IMR-90 (cell line): ENCODE data around the gene KCNK7. TPM values are rescaled to one million over a fixed set of nuclear protein-coding genes. Genes with fewer than 3 reads are reported as not detected.

Experiments
- ATAC-seq: fragments of 200-7000 bp; cut with Tn5 transposase; 2 replicates; pipeline ENCODE4 v1.9.1; 2020; ENCODE audit warnings: low read depth, mild to moderate bottlenecking, moderate library complexity
- BruUV-seq: library from RNA; stranded (reverse); fragments of 400-500 nt; replicated peaks from 2 replicates; lab custom pipeline; 2021; lab: Mats Ljungman, UMichigan
- CTCF ChIA-PET: fragments of 300-600 bp; formaldehyde crosslinking; extraction: SDS; loops from one replicate; lab custom pipeline; 2021; ENCODE audit warnings: antibody characterized with exemption; lab: Yijun Ruan, JAX
- POLR2A ChIA-PET: fragments of 300-600 bp; sonication (Branson Sonifier 250); formaldehyde crosslinking; loops from one replicate; lab custom pipeline; 2022; ENCODE audit warnings: antibody characterized with exemption; ENCODE audit not compliant: unreplicated experiment; lab: Charles Lee
- DNase-seq: peaks from one replicate; pipeline ENCODE4 v3.0.0; 2013
- H2AFZ ChIP-seq: replicated peaks from 2 replicates; pipeline ENCODE3; 2013; ENCODE audit warnings: low read length, mild to moderate bottlenecking; ENCODE audit not compliant: poor library complexity
- H2AK5ac ChIP-seq: 2 replicates; pipeline ENCODE4 v1.6.1; 2013; ENCODE audit warnings: low read depth, low read length, inconsistent platforms
- H2AK9ac ChIP-seq: replicated peaks from 2 replicates; pipeline ENCODE3; 2013; ENCODE audit warnings: mild to moderate bottlenecking, low read depth, low read length, moderate library complexity; ENCODE audit not compliant: poor library complexity
- H2BK120ac ChIP-seq: 2 replicates; pipeline ENCODE4 v1.6.1; 2013; ENCODE audit warnings: low read depth, low read length, inconsistent platforms
- H2BK15ac ChIP-seq: 3 replicates; pipeline ENCODE4 v1.6.1; 2013; ENCODE audit warnings: low read depth, low read length, inconsistent platforms
- H2BK20ac ChIP-seq: 2 replicates; pipeline ENCODE4 v1.6.1; 2013; ENCODE audit warnings: low read depth, mild to moderate bottlenecking, inconsistent platforms, low read length, moderate library complexity
- H2BK5ac ChIP-seq: 2 replicates; pipeline ENCODE4 v1.6.1; 2013; ENCODE audit warnings: mild to moderate bottlenecking, low read depth, low read length, inconsistent platforms; ENCODE audit not compliant: poor library complexity, severe bottlenecking
- H3K14ac ChIP-seq: replicated peaks from 2 replicates; pipeline ENCODE4 v1.6.1; 2013; ENCODE audit warnings: low read depth, low read length, inconsistent platforms
- H3K18ac ChIP-seq: 2 replicates; pipeline ENCODE4 v1.6.1; 2013; ENCODE audit warnings: low read depth, low read length, control low read depth
- H3K23ac ChIP-seq: 2 replicates; pipeline ENCODE4 v1.6.1; 2013; ENCODE audit warnings: low read depth, low read length, inconsistent platforms
- H3K27ac ChIP-seq: 2 replicates; pipeline ENCODE4 v1.5.1; 2013; ENCODE audit warnings: mild to moderate bottlenecking, control low read depth, low read length; ENCODE audit not compliant: insufficient read depth
- H3K27me3 ChIP-seq: 2 replicates; pipeline ENCODE4 v1.6.1; 2013; ENCODE audit warnings: low read length; ENCODE audit not compliant: control insufficient read depth, insufficient read depth
- H3K36me3 ChIP-seq: 2 replicates; pipeline ENCODE4 v1.6.1; 2013; ENCODE audit warnings: low read length, mixed read lengths; ENCODE audit not compliant: control insufficient read depth, insufficient read depth
- H3K4ac ChIP-seq: 2 replicates; pipeline ENCODE4 v1.6.1; 2013; ENCODE audit warnings: low read depth, low read length, inconsistent platforms
- H3K4me1 ChIP-seq: 2 replicates; pipeline ENCODE4 v1.6.1; 2013; ENCODE audit warnings: low read length, mixed read lengths; ENCODE audit not compliant: control insufficient read depth, insufficient read depth
- H3K4me2 ChIP-seq: 2 replicates; pipeline ENCODE4 v1.6.1; 2013; ENCODE audit warnings: low read depth, mild to moderate bottlenecking, control low read depth, low read length, moderate library complexity
- H3K4me3 ChIP-seq: 2 replicates; pipeline ENCODE4 v1.5.1; 2013; ENCODE audit warnings: low read depth, mild to moderate bottlenecking, control low read depth, low read length, moderate library complexity; ENCODE audit not compliant: insufficient read depth
- H3K56ac ChIP-seq: 2 replicates; pipeline ENCODE4 v1.6.1; 2013; ENCODE audit warnings: low read length, inconsistent platforms; ENCODE audit not compliant: insufficient read depth; ENCODE audit errors: extremely low read depth
- H3K79me1 ChIP-seq, 2 experiments: 2 replicates each; pipeline ENCODE4 v1.6.1; 2013; ENCODE audit warnings: low read length in 2 of 2, inconsistent platforms in 1 of 2, low read depth in 1 of 2
- H3K9ac ChIP-seq: 2 replicates; pipeline ENCODE4 v1.6.1; 2013; ENCODE audit warnings: low read depth, low read length, control low read depth
- H3K9me1 ChIP-seq: 2 replicates; pipeline ENCODE4 v1.6.1; 2013; ENCODE audit warnings: low read length, inconsistent platforms; ENCODE audit not compliant: insufficient read depth
- H3K9me3 ChIP-seq: 2 replicates; pipeline ENCODE4 v1.6.1; 2013; ENCODE audit warnings: low read length; ENCODE audit not compliant: control insufficient read depth, insufficient read depth
- H4K20me1 ChIP-seq: 2 replicates; pipeline ENCODE4 v1.6.1; 2013; ENCODE audit warnings: low read length, inconsistent platforms; ENCODE audit not compliant: insufficient read depth
- H4K5ac ChIP-seq: 2 replicates; pipeline ENCODE4 v1.6.1; 2013; ENCODE audit warnings: mild to moderate bottlenecking, low read depth, low read length, control low read depth
- H4K8ac ChIP-seq, 2 experiments: 2 replicates each; pipeline ENCODE4 v1.6.1; 2013; ENCODE audit warnings: low read depth in 2 of 2, low read length in 2 of 2, control low read depth in 1 of 2, inconsistent platforms in 1 of 2
- H4K91ac ChIP-seq: 2 replicates; pipeline ENCODE4 v1.6.1; 2013; ENCODE audit warnings: low read depth, low read length, inconsistent platforms; ENCODE audit not compliant: insufficient read depth
- BHLHE40 ChIP-seq: fragments of 150-350 bp; IDR thresholded peaks from 2 replicates; pipeline ENCODE4 v1.6.1; 2016; ENCODE audit warnings: mild to moderate bottlenecking, low read depth, low read length
- CEBPB ChIP-seq: IDR thresholded peaks from 2 replicates; pipeline ENCODE4 v1.6.1; 2012; ENCODE audit warnings: low read depth, low read length, improper control_type of control experiment
- CTCF ChIP-seq: conservative IDR thresholded peaks from 2 replicates; pipeline ENCODE4 v1.5.1; 2012; ENCODE audit warnings: mild to moderate bottlenecking, low read depth, low read length, improper control_type of control experiment
- MAFK ChIP-seq: IDR thresholded peaks from 2 replicates; pipeline ENCODE4 v1.6.1; 2012; ENCODE audit warnings: low read depth, low read length, improper control_type of control experiment
- MXI1 ChIP-seq: IDR thresholded peaks from 2 replicates; pipeline ENCODE4 v1.6.1; 2012; ENCODE audit warnings: low read depth, mild to moderate bottlenecking, low read length, moderate library complexity, borderline replicate concordance
- NFE2L2 ChIP-seq: fragments of 150-350 bp; IDR thresholded peaks from 2 replicates; pipeline ENCODE4 v1.6.1; 2016; ENCODE audit warnings: low read depth, mild to moderate bottlenecking, low read length
- POLR2A ChIP-seq: IDR thresholded peaks from 2 replicates; pipeline ENCODE4 v1.6.1; 2012; ENCODE audit warnings: mild to moderate bottlenecking, low read depth, low read length
- RCOR1 ChIP-seq: IDR thresholded peaks from 2 replicates; pipeline ENCODE4 v1.6.1; 2012; ENCODE audit warnings: mild to moderate bottlenecking, low read length, improper control_type of control experiment; ENCODE audit not compliant: insufficient replicate concordance
- RFX5 ChIP-seq: IDR thresholded peaks from 2 replicates; pipeline ENCODE4 v1.8.0; 2012; ENCODE audit warnings: low read depth, mild to moderate bottlenecking, low read length, moderate library complexity
- SMC3 ChIP-seq: fragments of 150-350 bp; IDR thresholded peaks from 2 replicates; pipeline ENCODE4 v1.6.1; 2016; ENCODE audit warnings: low read depth, mild to moderate bottlenecking, antibody characterized with exemption, low read length, moderate library complexity
- WGBS, 2 experiments: methylation state at CpG; one replicate each; pipeline versions ENCODE4 v1.1.5 to v1.1.7; 2013; ENCODE audit warnings: missing lambda C conversion rate in 2 of 2; ENCODE audit not compliant: insufficient read length in 1 of 2; ENCODE audit errors: extremely low coverage in 2 of 2; 5-methylcytosine and 5-hydroxymethylcytosine counted together
- dilution Hi-C: fragments of 300-500 bp; cut with HindIII; formaldehyde crosslinking; loops from one replicate; pipeline ENCODE4 v1.14.3; 2018; ENCODE audit warnings: low sequenced_read_pairs; ENCODE audit not compliant: unreplicated experiment
- in situ Hi-C: fragments of 300-500 bp; cut with MboI; formaldehyde crosslinking; loops from 3 replicates; pipeline ENCODE4 v1.14.3; 2019; ENCODE audit warnings: low sequenced_read_pairs, inconsistent platforms, mixed read lengths
- intact Hi-C: fragments of 100-400 bp; cut with micrococcal nuclease; formaldehyde crosslinking; loops from 2 replicates; pipeline ENCODE4 v1.10.0; 2022
- polyA plus RNA-seq, 3 experiments: library from polyadenylated mRNA; depleted of rRNA; stranded (reverse); fragments of >200 nt; gene quantifications; 2 replicates each; pipeline ENCODE4 v1.2.3, GENCODE V29; 2012; ENCODE audit warnings: low replicate concordance in 1 of 3
- total RNA-seq: library from RNA; depleted of rRNA; stranded (reverse); fragments of >200 nt; gene quantifications from 2 replicates; pipeline ENCODE4 v1.2.3, GENCODE V29; 2012
- TF ChIP-seq, protein P1 (sequence below): fragments of 150-350 bp; IDR thresholded peaks from 2 replicates; pipeline ENCODE4 v1.6.1; 2017; ENCODE audit warnings: mild to moderate bottlenecking, antibody characterized with exemption, low read length, low read depth
- TF ChIP-seq, protein P2 (sequence below): fragments of 150-350 bp; IDR thresholded peaks from 2 replicates; pipeline ENCODE4 v1.6.1; 2016; ENCODE audit warnings: low read depth, mild to moderate bottlenecking, low read length, moderate library complexity, borderline replicate concordance

The KCNK7 gene
- total and polyA plus RNA-seq, 2 of the 4 experiments (the other 2 are of a cell fraction), result 0.09 TPM; not detected in 1

GRCh38 chr11:65576867-65577755 is 18.5 kb downstream of the KCNK7 start:
- DNase-seq, result peak; percentile 43
- intact Hi-C loops, result loop anchor here (2.0 kb wide), 1 partner anchor 14 kb away; no protein-coding TSS in a partner anchor
- TF ChIP-seq POLR2A, result peak; percentile 30; the same call in 1 of the 2 replicates
- TF ChIP-seq, protein P1, sequence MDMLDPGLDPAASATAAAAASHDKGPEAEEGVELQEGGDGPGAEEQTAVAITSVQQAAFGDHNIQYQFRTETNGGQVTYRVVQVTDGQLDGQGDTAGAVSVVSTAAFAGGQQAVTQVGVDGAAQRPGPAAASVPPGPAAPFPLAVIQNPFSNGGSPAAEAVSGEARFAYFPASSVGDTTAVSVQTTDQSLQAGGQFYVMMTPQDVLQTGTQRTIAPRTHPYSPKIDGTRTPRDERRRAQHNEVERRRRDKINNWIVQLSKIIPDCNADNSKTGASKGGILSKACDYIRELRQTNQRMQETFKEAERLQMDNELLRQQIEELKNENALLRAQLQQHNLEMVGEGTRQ, result no peak
- TF ChIP-seq CTCF, result no peak
- no peak for TF ChIP-seq MAFK
- no peak for TF ChIP-seq RFX5
- TF ChIP-seq NFE2L2, result no peak
- TF ChIP-seq CEBPB, result no peak
- no peak for TF ChIP-seq MXI1
- TF ChIP-seq SMC3, result peak; percentile 5; the same call in 1 of the 2 replicates
- TF ChIP-seq, protein P2, sequence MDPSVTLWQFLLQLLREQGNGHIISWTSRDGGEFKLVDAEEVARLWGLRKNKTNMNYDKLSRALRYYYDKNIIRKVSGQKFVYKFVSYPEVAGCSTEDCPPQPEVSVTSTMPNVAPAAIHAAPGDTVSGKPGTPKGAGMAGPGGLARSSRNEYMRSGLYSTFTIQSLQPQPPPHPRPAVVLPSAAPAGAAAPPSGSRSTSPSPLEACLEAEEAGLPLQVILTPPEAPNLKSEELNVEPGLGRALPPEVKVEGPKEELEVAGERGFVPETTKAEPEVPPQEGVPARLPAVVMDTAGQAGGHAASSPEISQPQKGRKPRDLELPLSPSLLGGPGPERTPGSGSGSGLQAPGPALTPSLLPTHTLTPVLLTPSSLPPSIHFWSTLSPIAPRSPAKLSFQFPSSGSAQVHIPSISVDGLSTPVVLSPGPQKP, result no peak
- no peak; the same call in 1 of the 2 replicates for TF ChIP-seq BHLHE40
- no peak for TF ChIP-seq RCOR1

More at GRCh38 chr11:65576867-65577755, 18.5 kb downstream of the KCNK7 start:
- dilution Hi-C loops (no loop called here), in situ Hi-C loops (no loop called here)
- peak; percentile 33 for ATAC-seq
- Histone ChIP-seq H3K79me1 (peaks cover 20 to 55% of the 10 kb centered on the region in 2 experiments; a peak in 3 of 4 replicates), H4K20me1 (peaks cover 26% of the 10 kb centered on the region), H3K56ac (peak overlapping the region; percentile 54; the same call in 1 of the 2 replicates), H3K27me3 (no peaks in the 10 kb centered on the region), H3K23ac (peak overlapping the region; percentile 81), H2BK5ac (peak overlapping the region; percentile 69), H2AK5ac (peak overlapping the region; percentile 98), H4K91ac (peak overlapping the region; percentile 83), H3K4ac (peak overlapping the region; percentile 75), H2BK20ac (no peak overlapping the region), H3K4me1 (peaks cover 29% of the 10 kb centered on the region), H3K4me2 (peak overlapping the region; percentile 69), H3K9ac (peak overlapping the region; percentile 38), H3K27ac (peak overlapping the region; percentile 72), H2BK120ac (peak overlapping the region; percentile 52; the same call in 1 of the 2 replicates), H3K14ac (peak overlapping the region; percentile 70), H3K36me3 (peaks cover 26% of the 10 kb centered on the region; the same call in 1 of the 2 replicates), H3K9me1 (peaks cover 8% of the 10 kb centered on the region), H4K8ac (peak overlapping the region; percentile 74 to 76; a peak in 2 of 4 replicates), H2AK9ac (peak overlapping the region; percentile 99), H4K5ac (no peak overlapping the region; the same call in 1 of the 2 replicates), H3K18ac (0 out of 2 replicates have a peak overlapping the region, but pooled peaks have one; percentile 17), H3K9me3 (no peaks in the 10 kb centered on the region), H3K4me3 (peak overlapping the region; percentile 85), H2AFZ (peak overlapping the region; percentile 70), H2BK15ac (peak overlapping the region; percentile 86; the same call in 2 of the 3 replicates)
- 34% methylated on average over 7 of the region's 18 CpGs; no CpG with 5 or more reads in 1 of the 2 experiments for WGBS, 2 experiments
- no TSS peak for BruUV-seq
- ChIA-PET POLR2A (interaction anchor here (0.6 kb wide), 1 partner anchor 78 kb away, joined by 4 read pairs; the partner anchor contains the start of gene MALAT1), CTCF (interaction anchor here (0.6 kb wide), 1 partner anchor 852 kb away, joined by 4 read pairs; no protein-coding TSS in a partner anchor)
